NCI-H187 (cell line): ENCODE data around the gene KLF4.

Experiments used
- DNase-seq, 2 experiments: peaks; one replicate each; lab custom pipeline; 2025; lab: John Stamatoyannopoulos, UW

KLF4 gene

DNA sequence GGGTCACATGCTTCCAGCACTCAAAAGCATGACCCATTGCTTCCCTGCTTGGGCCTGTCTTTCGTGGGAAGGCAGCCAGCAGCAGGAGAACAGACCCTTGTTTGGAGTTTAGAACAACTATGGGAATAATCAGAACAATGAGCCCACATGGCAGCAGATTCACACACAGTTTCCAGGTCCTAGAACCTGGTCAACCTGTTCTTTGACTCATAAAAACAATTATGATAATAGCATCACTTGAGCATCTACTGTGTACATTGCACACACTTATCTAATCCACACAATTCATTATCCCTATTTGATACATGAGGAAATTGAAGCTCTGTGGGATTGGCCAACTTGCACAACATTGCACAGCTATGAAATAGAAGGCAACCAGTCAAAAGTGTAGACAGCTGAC lies 41.7 kb downstream of the KLF4 start:
- DNase-seq = no peak

DNA sequence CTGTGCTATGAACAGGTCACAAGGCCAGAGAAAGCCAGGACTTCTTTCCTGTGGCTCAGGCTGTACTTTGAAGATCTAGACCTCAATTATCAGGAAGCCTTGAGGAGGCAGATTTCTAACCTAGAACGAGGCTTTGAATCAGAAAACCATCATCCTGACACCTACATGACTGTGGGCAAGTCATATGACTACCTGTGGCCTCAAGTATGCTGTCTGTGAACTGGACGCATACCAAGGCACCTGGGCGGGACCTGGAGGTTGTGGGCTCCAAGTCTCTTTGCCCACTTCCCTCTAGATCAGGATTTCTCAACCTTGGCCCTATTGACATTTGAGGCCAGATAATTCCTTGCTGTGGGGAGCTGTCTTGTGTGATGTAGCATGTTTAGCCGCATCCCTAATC lies 42.5 kb downstream of the KLF4 start:
- DNase-seq = no peak

DNA sequence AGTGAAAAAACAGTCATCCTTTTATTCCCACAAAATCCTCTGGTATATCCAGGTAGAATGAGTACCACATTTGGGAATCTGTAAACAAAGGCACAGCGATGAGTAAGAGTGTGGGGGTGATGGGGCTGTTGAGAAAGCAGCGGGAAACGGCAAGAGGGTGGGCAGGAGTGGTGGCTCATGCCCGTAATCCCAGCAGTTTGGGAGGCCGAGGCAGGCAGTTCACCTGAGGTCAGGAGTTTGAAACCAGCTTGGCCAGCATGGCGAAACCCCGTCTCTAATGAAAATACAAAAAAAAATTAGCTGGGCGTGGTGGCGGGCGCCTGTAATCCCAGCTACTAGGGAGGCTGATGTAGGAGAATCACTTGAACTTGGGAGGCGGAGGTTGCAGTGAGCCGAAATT lies 43.1 kb downstream of the KLF4 start:
- no peak for DNase-seq

DNA sequence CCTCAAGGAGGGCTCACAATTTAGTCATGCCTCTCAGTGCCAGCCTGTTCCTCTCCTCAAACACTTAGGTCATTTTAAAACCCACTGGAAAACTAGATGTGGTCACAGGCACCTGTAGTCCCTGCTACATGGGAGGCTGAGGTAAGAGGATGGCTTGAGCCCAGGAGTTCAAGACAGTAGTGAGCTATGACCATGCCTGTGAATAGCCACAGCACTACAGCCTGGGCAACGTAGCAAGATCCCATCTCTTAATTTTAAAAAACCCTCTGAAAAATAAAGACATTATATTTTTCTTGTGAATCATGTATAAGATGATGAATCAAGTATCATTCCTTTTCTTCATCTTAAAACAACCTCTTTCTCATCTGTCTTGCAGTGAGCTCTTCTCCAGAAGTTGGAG lies 45.8 kb downstream of the KLF4 start:
- no peak for DNase-seq

DNA sequence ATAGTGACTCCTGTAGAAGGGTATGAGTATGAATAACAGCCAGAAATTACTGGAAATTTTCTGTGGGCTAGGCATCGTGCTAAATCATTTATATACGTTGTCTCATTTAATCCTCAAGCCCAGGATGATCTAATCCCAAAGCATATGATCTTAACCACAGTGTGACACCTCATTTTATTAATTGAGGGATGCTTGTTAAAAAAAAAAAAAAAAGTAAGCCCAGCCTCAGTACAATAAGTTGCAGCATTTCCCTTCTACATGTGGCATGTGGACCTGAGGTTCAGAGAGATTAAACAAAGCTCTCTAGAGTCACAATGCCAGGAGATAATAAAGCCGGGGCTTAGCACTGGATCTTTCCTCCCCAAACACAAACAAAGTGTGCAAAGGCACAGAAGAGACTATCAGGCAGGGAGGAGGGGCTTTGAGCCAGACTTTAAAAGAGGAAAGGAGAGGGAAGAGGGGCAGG lies 49.5 kb downstream of the KLF4 start:
- DNase-seq = no peak

DNA sequence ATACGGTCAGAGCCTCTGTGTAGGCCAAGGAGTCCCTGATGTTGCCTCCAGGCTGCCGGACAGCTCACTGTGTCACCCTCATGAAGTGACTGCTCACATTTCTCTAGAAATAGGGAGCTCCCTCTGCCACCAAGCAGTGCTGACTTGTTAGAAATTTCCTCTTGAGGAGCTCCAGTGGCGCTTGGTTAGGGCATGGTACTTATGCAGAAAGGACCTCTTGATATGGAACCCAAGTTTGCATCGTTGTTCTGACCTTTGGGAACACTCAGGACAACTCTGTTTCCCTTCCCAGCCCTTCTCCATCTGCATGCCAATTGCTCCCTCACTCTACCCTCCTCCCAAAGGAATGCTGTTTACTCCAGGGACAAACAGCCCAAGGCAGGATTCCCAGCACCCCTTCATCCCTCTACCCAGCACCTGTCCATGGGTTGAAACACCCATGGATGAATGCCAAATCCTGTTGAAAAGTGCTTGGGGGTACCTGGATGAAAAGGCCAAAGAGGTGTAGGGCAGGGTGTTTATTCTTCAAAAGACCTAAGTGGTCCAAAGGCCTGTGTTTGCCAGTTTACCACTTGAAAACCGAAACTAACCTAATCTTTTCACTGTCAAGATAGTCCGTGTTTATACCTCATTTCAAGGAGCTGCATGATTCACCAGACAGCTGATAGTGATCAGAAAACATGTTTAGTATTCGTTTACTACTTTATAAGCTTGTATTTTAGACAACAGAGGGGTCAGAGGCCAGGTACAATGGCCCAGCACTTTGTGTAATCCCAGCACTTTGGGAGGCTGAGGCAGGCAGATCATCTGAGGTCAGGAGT lies 51.1 kb downstream of the KLF4 start:
- DNase-seq = no peak

DNA sequence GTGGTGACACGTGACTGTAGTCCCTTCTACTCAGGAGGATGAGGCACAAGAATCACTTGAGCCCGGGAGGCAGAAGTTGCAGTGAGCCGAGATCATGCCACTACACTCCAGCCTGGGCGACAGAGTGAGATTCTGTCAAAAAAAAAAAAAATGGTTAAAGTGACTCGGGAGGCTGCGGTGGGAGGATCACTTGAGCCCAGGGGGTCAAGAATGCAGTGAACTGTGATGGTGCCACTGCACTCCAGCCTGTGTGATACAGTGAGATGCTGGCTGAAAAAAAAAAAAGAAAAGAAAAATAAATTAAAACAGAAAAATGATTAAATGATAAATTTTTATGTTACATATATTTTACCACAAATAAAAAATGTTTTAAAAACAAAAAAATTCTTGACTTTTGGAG lies 51.9 kb downstream of the KLF4 start:
- no peak for DNase-seq

DNA sequence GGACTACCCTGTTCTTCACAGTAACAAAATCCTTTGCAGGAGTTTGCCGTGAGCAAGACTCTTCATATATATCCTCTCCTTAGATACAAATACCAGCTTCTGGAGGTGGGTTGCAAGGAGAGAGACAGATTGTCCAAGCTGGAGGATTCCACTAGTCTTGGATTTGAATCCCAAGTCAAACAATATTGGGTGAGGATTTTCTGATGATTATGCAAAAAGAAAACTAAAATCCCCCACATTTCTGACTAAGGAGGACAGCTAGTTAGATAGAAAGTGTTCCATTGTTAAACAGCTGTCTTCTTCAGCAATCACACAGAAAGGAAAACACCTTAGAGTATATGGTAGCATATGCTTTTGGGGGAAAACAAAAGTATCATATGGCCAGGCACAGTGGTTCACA lies 54.2 kb downstream of the KLF4 start:
- DNase-seq = no peak
